IPS-18c (cell line): ENCODE data around the gene DTX4.

Experiments
- H3K4me3 ChIP-seq: 2 replicates; pipeline ENCODE4 v1.7.0; 2013; ENCODE audit warnings: low read depth, mild to moderate bottlenecking, low read length, moderate library complexity; ENCODE audit not compliant: insufficient read depth
- H3K9me3 ChIP-seq: one replicate; pipeline ENCODE4 v1.6.1; 2013; ENCODE audit warnings: mild to moderate bottlenecking, low read length, moderate library complexity; ENCODE audit not compliant: control insufficient read depth, insufficient read depth

Gene DTX4

GRCh38 chr11:59201353-59201752 lies 29.4 kb downstream of the DTX4 start:
- Histone ChIP-seq H3K9me3 (no peaks in the 10 kb centered on the region), H3K4me3 (no peak overlapping the region)

DNA sequence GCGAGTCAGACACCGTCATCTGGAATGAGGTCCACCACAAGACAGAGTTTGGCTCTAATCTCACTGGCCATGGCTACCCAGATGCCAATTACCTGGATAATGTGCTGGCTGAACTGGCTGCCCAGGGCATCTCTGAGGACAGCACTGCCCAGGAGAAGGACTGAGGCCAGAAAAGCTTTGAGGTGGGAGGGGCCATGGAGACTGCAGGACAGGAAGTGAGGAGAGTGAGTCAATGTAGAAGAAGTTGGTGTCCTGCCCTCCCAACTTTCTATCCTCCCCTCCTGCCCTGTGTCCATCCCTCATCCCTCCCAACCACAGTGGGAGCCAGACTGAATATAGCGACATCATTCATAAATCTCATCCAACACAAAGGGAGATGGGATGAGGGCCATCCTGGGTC lies 32.8 kb downstream of the DTX4 start:
- H3K4me3 ChIP-seq, result no peak overlapping the region

DNA sequence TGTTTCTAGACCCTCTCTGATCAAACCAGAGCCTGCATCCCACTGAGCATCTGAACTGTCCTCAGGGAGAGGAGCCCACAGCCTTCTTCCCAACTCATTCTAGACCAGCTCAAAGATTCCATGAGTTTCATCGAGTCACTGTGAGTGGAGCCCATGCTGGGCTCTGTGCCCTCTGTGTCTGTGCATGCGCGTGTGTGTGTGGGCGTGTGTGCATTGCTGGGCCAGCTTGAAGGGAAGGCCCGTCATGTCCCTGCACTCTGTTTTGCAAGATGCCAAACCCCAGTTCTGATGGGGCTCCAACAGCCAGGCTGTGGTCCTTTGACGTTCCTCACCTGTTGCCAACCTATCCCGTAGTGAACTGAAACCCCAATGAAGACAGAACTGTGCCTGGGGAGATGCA lies 33.7 kb downstream of the DTX4 start:
- no peaks in the 10 kb centered on the region for H3K9me3 ChIP-seq

More for the DNA sequence above, 32.8 kb downstream of the DTX4 start:
- H3K9me3 ChIP-seq, result no peaks in the 10 kb centered on the region

DNA sequence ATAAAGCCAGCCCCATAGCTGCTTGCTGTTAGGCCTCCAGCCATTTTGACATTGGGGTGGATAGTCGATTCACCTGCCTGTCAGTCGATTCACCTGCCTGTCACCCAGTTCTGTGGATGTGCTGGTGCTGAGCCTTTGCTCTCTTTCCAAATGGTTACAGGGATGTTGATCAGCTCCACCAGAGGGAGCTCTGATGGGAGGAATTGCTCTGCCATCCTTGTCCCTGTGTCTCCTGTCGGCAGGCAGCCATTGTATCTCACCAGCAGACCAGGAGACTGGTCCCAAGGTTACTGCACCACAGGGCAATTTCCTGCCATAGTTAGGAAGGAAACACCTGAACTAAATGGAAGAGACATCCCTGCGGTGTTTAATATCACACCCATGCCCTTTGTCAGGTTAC lies 34.7 kb downstream of the DTX4 start:
- no peaks in the 10 kb centered on the region for H3K9me3 ChIP-seq
- H3K4me3 ChIP-seq, result no peak overlapping the region

More for the DNA sequence above, 33.7 kb downstream of the DTX4 start:
- H3K4me3 ChIP-seq, result no peak overlapping the region

DNA sequence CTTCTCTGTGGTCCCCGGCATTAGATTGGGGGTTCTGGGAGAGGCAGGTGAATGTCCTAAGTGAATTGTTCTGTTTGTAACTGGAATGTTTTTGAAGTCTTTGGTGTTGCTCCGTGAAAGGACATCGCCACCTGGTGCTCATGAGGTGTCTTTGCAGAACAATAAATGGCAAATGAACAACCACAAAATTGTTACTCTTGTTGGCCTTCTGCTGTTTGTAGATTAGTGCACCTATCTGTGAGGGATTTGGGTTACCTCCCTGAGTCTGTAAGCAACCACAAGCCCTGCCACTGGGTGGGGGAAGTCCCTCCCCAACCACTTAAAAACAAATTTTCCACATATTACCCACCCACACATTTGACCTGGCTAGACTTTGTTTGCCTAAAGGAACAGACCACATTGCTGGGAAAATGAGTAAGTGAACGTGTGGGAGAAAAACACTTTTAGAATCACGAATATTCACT lies 36.1 kb downstream of the DTX4 start:
- Histone ChIP-seq H3K9me3 (no peaks in the 10 kb centered on the region), H3K4me3 (no peak overlapping the region)

- Histone ChIP-seq H3K9me3 (no peaks in the 10 kb centered on the region), H3K4me3 (no peak overlapping the region)
Observed at GRCh38 chr11:59208956-59209355, 37.0 kb downstream of the DTX4 start.

DNA sequence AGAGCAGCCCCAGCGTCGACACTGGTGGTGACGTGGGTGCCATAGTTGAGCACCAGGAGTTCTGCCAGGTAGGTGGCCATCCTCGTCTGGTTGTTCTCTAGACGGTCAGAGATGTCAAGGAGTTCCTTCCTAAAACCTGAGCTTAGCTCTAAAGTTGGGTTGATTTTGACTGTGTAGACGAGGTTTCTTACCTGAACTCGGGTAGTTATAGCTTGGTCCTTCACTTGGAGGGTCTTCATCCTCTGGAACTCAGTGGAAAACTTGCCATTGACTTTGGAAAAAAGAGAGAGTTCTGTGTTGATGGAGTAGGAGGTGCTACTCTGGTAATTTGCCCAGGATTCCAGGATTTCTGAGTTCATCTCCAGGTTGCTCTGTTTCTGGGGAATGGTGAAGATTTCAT lies 40.3 kb downstream of the DTX4 start:
- Histone ChIP-seq H3K4me3 (no peak overlapping the region), H3K9me3 (no peaks in the 10 kb centered on the region)

DNA sequence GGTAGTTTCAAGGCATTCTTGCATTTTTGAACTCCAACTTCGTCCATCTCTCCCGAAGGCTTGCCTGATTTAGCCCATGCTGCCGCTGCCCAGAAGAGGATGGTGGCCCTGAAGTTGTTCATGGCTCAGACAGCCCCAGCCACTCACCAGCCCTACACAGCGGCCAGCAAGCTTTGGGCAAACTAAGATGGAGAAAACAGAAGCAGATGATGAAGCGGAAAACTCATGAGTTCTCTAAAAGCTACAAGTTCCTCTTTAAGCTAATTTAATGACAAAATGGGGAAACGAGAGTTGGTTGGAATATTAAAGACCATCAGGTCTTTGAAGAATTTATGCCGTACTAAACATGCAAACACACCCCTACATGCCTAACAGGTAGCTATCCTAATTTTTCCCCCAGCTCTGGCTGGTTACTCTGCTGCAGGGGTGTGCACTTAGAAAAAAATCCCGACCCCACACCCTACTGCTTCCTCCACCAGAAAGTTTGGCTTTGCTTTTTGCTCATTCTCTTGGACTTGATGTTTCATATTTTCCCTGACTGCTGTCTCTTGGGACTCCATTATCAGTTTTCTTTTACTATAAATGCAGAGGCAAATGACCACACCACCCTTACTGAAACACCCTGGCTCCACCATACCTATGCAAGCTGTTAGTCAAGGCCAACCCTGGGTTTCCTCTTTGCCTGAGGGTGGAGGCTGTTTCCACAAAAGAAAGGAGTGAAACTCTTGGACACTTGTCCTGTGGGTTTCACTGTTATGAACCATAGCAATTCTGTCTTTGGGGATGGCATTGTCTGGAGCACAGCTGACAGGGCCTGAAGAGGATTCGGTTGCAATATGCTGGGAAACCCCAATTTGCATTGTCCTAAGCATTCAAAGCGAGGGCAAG lies 41.1 kb downstream of the DTX4 start, which contains the start of gene MPEG1:
MPEG1 (minus strand) TSS at position 184 of the 888 bp plus-strand sequence; CDS start at position 122, 62 bp downstream.
- Histone ChIP-seq H3K9me3 (no peaks in the 10 kb centered on the region), H3K4me3 (no peak within 1 kb of the TSS)

DNA sequence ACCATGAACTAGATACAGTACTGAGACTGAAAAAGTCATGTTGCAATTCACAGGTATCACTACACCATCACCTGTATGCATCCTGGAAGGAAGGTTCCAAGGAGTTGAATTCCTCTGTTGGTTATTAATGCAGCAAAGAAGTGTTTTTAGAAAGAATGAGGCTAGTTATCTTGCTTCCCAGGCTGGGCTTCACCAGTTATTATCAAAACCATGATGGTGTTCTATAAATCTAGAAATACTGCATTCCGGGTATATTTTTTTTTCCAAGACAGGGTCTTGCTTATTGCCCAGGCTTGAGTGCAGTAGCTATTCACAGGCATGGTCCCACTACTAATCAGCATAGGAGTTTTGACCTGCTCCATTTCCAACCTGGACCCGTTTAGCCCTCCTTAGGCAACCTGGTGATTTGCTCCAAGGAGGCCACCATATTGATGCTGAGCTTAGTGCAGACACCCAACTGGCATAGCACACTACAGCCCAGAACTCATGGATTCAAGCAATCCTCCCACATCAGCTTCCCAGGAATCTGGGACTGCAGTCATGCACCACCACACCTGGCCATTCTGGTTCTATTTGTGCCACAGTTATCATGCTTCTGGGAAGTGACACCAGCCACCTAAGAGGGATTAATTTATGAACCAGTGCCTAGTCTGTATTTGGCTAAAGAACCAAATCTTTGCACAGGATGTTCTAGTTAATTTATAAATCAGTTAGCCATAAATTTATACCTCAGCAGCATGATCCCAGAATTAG lies 42.4 kb downstream of the DTX4 start:
- H3K4me3 ChIP-seq, result no peak overlapping the region
- no peaks in the 10 kb centered on the region for H3K9me3 ChIP-seq

- H3K4me3 ChIP-seq, result no peak overlapping the region
- peaks cover 2% of the 10 kb centered on the region for H3K9me3 ChIP-seq
Observed at GRCh38 chr11:59216641-59217564, 45.0 kb downstream of the DTX4 start.

DNA sequence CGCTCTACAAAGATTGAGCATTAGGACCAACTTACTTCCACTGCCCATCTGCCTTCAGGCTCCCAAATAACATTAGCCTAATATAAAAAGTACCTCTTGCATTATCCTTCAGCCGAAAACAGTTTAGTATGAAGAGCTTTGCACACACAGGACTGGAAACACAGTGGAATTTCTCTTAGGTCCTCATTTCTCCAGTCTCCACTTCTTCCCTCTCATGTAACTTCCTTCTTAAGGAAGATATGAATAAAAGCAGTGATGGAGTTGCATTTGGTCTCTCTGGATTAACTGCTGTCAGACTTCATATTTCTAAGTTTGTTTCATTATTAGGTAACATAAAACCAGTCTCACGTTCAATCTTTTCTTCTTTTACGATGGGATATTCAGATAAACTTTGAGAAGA lies 46.4 kb downstream of the DTX4 start:
- H3K9me3 ChIP-seq, result peaks cover 2% of the 10 kb centered on the region

DNA sequence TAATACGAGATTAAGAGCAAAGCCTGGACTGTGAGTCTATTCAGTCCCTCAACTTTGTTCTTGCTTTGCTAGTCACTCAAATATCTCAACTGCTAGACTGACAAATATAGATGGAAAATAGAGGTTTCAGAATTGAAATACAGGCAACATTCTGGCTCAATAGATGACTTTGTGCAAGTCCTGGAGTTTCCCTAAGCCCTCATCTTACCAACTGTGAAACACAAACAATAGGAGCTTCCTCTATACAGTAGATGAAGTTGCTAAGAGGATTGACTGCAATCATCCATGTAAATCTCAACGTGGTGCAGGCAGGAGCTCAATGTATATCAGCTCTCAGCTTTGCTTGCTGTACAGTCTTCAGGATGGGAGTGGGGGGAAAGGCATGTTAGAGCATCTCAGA lies 47.0 kb downstream of the DTX4 start:
- peaks cover 2% of the 10 kb centered on the region for H3K9me3 ChIP-seq
- H3K4me3 ChIP-seq, result no peak overlapping the region

More for the DNA sequence above, 46.4 kb downstream of the DTX4 start:
- no peak overlapping the region for H3K4me3 ChIP-seq

- no peak overlapping the region for H3K4me3 ChIP-seq
- H3K9me3 ChIP-seq, result peaks cover 4% of the 10 kb centered on the region
Observed at GRCh38 chr11:59219836-59220235, 47.9 kb downstream of the DTX4 start.

DNA sequence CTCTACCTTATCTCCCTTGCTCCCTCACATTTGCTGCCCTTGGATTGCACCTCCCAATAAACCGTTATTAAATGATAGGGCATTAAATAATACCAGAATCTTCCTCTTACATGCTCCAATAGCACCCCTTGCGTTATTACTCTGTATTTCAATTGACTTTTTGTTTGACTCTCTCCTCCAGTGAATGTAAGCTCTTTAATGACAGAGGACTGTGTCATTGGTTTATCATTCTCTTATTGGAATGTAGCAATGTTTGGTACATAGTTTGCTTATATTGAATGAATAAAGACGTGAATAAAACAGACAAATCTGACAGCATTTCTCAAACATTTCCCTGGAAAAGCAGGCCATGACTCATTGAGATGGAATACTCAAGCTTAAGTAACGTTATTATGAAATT lies 49.5 kb downstream of the DTX4 start:
- no peak overlapping the region for H3K4me3 ChIP-seq
- peaks cover 4% of the 10 kb centered on the region for H3K9me3 ChIP-seq

DNA sequence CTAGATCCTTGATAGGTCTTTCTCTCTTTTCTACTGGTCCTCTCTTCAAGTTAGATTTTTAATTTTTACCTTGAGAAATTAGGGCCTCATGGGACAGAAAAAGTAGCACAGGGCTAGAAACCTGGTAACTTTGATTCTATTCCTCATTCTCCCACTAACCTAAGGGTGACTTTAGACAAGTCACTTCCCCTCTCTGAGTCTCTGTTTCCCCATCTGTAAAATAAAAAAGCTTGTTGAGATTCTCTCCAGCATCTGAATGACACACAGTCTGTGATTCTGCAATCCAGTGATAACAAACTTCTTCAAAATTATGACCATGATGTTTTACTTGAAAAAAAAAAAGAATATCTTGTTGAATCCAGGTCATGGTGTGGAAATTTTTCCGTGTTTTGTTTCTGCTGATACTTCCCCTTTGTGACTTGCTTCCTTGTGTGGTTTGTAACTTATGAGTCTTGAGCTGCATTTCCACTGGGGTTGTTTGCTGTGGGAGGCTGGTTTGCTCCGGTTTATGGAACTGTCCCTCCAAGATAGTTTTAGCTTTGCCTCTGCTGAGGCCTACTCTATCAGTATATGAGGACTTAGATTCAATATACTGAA lies 50.6 kb downstream of the DTX4 start:
- peaks cover 4% of the 10 kb centered on the region for H3K9me3 ChIP-seq

GRCh38 chr11:59223177-59223576 lies 51.2 kb downstream of the DTX4 start:
- H3K9me3 ChIP-seq, result peaks cover 7% of the 10 kb centered on the region

More for the DNA sequence above, 50.6 kb downstream of the DTX4 start:
- H3K4me3 ChIP-seq, result no peak overlapping the region

GRCh38 chr11:59223611-59224010 lies 51.7 kb downstream of the DTX4 start:
- Histone ChIP-seq H3K4me3 (no peak overlapping the region), H3K9me3 (peaks cover 8% of the 10 kb centered on the region)

More at GRCh38 chr11:59223177-59223576, 51.2 kb downstream of the DTX4 start:
- H3K4me3 ChIP-seq, result no peak overlapping the region
